A673 (cell line): ENCODE measurements around the gene LUZP2. TPM values are rescaled to one million over a fixed set of nuclear protein-coding genes. Genes with fewer than 3 reads are reported as not detected.

Source experiments
- BruUV-seq: library from RNA; stranded (reverse); fragments of 400-500 nt; replicated peaks from 2 replicates; lab custom pipeline; 2021; lab: Mats Ljungman, UMichigan
- CTCF ChIA-PET: fragments of 300-600 bp; sonication (Branson Sonifier 250); formaldehyde crosslinking; loops from one replicate; lab custom pipeline; 2022; ENCODE audit warnings: antibody characterized with exemption; lab: Charles Lee
- POLR2A ChIA-PET: fragments of 300-600 bp; sonication (Branson Sonifier 250); formaldehyde crosslinking; loops from one replicate; lab custom pipeline; 2022; ENCODE audit warnings: antibody characterized with exemption; ENCODE audit not compliant: low non-redundant PET; lab: Charles Lee
- DNase-seq: peaks from one replicate; pipeline ENCODE4 v3.0.0-alpha.2; 2015; ENCODE audit warnings: low spot score
- H3K27ac ChIP-seq: fragments of 200-600 bp; sonication (generic); 2 replicates; pipeline ENCODE4 v1.5.1; 2016; ENCODE audit warnings: mixed run types, low read depth, mild to moderate bottlenecking, mixed read lengths, antibody characterized with exemption, low read length; ENCODE audit not compliant: poor library complexity, severe bottlenecking
- H3K27me3 ChIP-seq: fragments of 200-600 bp; sonication (generic); replicated peaks from 2 replicates; pipeline ENCODE4 v1.6.1; 2017; ENCODE audit warnings: mixed run types, low read depth, mild to moderate bottlenecking, mixed read lengths, antibody characterized with exemption, low read length; ENCODE audit not compliant: insufficient read depth, poor library complexity
- H3K36me3 ChIP-seq: fragments of 200-600 bp; sonication (generic); 2 replicates; pipeline ENCODE4 v1.6.1; 2016; ENCODE audit warnings: mixed run types, mild to moderate bottlenecking, mixed read lengths, antibody characterized with exemption, low read length; ENCODE audit not compliant: insufficient read depth, poor library complexity, severe bottlenecking
- H3K4me1 ChIP-seq: fragments of 200-600 bp; sonication (generic); 2 replicates; pipeline ENCODE4 v1.6.1; 2017; ENCODE audit warnings: mixed run types, mild to moderate bottlenecking, mixed read lengths, antibody characterized with exemption, low read length; ENCODE audit not compliant: insufficient read depth, poor library complexity, severe bottlenecking
- H3K4me3 ChIP-seq: fragments of 200-600 bp; sonication (generic); 2 replicates; pipeline ENCODE4 v1.5.1; 2016; ENCODE audit warnings: low read depth, mixed run types, mild to moderate bottlenecking, mixed read lengths, low read length; ENCODE audit not compliant: poor library complexity, severe bottlenecking
- H3K9me3 ChIP-seq: fragments of 200-600 bp; sonication (generic); 2 replicates; pipeline ENCODE4 v1.6.1; 2016; ENCODE audit warnings: mixed run types, low read depth, mild to moderate bottlenecking, mixed read lengths, antibody characterized with exemption, low read length; ENCODE audit not compliant: poor library complexity, severe bottlenecking
- EZH2 ChIP-seq: fragments of 200-600 bp; sonication (generic); IDR thresholded peaks from 2 replicates; pipeline ENCODE4 v1.6.1; 2017; ENCODE audit warnings: borderline replicate concordance, low read depth, mild to moderate bottlenecking, mixed read lengths, antibody characterized with exemption, low read length; ENCODE audit not compliant: poor library complexity, severe bottlenecking
- intact Hi-C: fragments of 100-400 bp; cut with micrococcal nuclease; formaldehyde crosslinking; loops from one replicate; pipeline ENCODE4 v1.10.0; 2022; ENCODE audit not compliant: unreplicated experiment
- total RNA-seq: library from RNA; stranded (reverse); gene quantifications from 2 replicates; pipeline ENCODE4 v1.2.3, GENCODE V29; 2021
- TF ChIP-seq, protein P1 (sequence below): fragments of 300-800, 200-600 bp; sonication (generic); conservative IDR thresholded peaks from 2 replicates; pipeline ENCODE4 v1.5.1; 2017; ENCODE audit warnings: low read depth, mild to moderate bottlenecking, antibody characterized with exemption, low read length, moderate library complexity, mixed read lengths

Gene LUZP2
- total RNA-seq, 1 experiment from 2014 or later: 0.15 TPM

DNA sequence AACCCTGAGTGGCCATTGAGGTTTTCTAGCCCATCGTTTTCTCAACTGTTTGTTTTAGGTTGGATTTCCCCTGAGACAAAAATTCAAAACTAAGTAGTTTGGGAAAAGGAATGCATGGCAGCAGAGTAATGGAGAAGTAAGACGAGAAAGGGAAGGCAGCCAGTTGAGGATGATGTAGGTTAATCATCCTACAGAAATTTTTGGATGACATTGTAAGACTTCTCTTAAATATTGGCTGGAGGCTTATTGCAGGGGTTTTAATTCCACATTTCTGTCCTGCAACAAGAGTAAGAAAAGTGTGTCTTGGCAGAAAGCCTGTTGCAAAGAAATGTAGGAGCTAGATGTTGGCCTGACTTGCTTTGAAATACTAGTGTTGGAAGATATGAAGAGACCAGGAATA is 308.8 kb downstream of the LUZP2 start:
- no peaks in the 10 kb centered on the region for H3K9me3 ChIP-seq
- POLR2A ChIA-PET: no interaction called here
- CTCF ChIA-PET: no interaction called here
- no peaks in the 10 kb centered on the region for H3K4me1 ChIP-seq
- intact Hi-C loops: no loop called here
- H3K27me3 ChIP-seq: no peaks in the 10 kb centered on the region
- no TSS peak for BruUV-seq
- TF ChIP-seq, protein P1, sequence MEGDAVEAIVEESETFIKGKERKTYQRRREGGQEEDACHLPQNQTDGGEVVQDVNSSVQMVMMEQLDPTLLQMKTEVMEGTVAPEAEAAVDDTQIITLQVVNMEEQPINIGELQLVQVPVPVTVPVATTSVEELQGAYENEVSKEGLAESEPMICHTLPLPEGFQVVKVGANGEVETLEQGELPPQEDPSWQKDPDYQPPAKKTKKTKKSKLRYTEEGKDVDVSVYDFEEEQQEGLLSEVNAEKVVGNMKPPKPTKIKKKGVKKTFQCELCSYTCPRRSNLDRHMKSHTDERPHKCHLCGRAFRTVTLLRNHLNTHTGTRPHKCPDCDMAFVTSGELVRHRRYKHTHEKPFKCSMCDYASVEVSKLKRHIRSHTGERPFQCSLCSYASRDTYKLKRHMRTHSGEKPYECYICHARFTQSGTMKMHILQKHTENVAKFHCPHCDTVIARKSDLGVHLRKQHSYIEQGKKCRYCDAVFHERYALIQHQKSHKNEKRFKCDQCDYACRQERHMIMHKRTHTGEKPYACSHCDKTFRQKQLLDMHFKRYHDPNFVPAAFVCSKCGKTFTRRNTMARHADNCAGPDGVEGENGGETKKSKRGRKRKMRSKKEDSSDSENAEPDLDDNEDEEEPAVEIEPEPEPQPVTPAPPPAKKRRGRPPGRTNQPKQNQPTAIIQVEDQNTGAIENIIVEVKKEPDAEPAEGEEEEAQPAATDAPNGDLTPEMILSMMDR: no peak
- TF ChIP-seq EZH2: no peak
- H3K36me3 ChIP-seq: no peaks in the 10 kb centered on the region
- no peak for DNase-seq
- H3K4me3 ChIP-seq: no peak overlapping the region
- H3K27ac ChIP-seq: no peak overlapping the region

GRCh38 chr11:24808173-24808572 is 311.3 kb downstream of the LUZP2 start:
- Histone ChIP-seq H3K27me3 (no peaks in the 10 kb centered on the region), H3K27ac (no peak overlapping the region), H3K36me3 (no peaks in the 10 kb centered on the region), H3K4me3 (no peak overlapping the region), H3K4me1 (no peaks in the 10 kb centered on the region), H3K9me3 (no peaks in the 10 kb centered on the region)
- TF ChIP-seq EZH2: no peak
- DNase-seq: no peak
- POLR2A ChIA-PET: no interaction called here
- BruUV-seq: no TSS peak
- CTCF ChIA-PET: no interaction called here
- intact Hi-C loops: no loop called here

DNA sequence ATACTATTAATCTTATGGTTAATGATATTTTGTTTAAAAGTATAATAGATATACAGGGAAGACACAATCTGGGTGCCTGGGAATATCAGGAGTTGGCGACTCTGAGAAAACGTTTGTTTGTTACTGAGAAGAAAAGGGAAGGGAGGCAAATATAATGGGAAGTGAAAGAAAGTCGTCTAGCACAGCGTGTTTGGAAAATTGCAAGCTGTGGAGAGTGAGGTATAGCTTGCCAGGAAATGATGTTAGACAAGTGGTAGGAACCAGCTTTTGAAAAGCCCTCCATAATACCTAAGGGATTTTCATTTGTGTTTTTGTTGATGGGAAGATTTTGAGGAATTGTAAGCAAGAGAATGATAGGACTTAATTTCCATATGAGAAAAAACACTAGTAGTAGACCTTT is 322.2 kb downstream of the LUZP2 start:
- BruUV-seq: no TSS peak
- POLR2A ChIA-PET: no interaction called here
- Histone ChIP-seq H3K4me3 (no peak overlapping the region), H3K9me3 (no peaks in the 10 kb centered on the region), H3K27ac (no peak overlapping the region), H3K36me3 (no peaks in the 10 kb centered on the region), H3K4me1 (no peaks in the 10 kb centered on the region), H3K27me3 (no peaks in the 10 kb centered on the region)
- intact Hi-C loops: no loop called here
- TF ChIP-seq EZH2: no peak
- TF ChIP-seq, protein P1: no peak
- CTCF ChIA-PET: interaction anchor here (0.6 kb wide), 1 partner anchor 9 kb away, joined by 3 read pairs; no protein-coding TSS in a partner anchor
- DNase-seq: no peak

DNA sequence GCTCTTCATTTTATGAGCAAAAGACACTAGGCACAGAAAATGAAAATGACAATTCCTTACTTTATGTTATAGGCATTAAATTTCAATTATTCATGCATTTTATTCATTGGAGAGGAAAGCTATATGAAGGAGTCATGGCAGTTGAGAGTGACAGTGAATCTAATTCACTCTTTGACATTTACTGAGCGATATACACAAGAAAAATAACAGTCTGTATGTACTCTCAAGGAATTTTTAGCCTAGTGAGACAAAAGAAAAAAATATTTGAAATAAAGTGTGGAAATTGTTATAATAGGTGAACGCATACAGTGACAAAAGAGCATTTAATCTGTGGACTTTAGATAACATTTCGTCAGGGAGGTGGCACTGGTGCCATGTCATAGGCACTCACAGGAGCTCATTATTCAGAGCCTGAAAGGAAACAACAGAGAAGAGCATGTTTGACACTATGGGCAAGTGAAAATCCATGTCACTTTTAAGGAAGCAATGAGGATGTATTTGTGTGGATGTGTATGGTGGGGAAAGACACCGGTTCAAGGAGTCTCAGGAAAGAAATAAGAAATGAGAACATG is 323.1 kb downstream of the LUZP2 start:
- H3K36me3 ChIP-seq: no peaks in the 10 kb centered on the region
- intact Hi-C loops: no loop called here
- TF ChIP-seq, protein P1: no peak
- no peak for TF ChIP-seq EZH2
- no peaks in the 10 kb centered on the region for H3K9me3 ChIP-seq
- ChIA-PET CTCF (no interaction called here), POLR2A (no interaction called here)
- H3K4me3 ChIP-seq: no peak overlapping the region
- no TSS peak for BruUV-seq
- no peak overlapping the region for H3K27ac ChIP-seq
- H3K27me3 ChIP-seq: no peaks in the 10 kb centered on the region
- DNase-seq: no peak
- no peaks in the 10 kb centered on the region for H3K4me1 ChIP-seq
